DOHH2 (cell line): ENCODE data around the gene INSR.
A peak's percentile ranks its signal among the peaks of the same experiment; 100 is the strongest.

ENCODE experiments used
- H3F3A ChIP-seq: fragments of 200-600 bp; sonication (generic), shearing (Covaris generic); 2 replicates; pipeline ENCODE4 v1.6.0; 2016; ENCODE audit warnings: antibody characterized with exemption, mild to moderate bottlenecking; ENCODE audit not compliant: control insufficient read depth, insufficient read depth
- H3K27ac ChIP-seq: fragments of 200-600 bp; sonication (generic); 2 replicates; pipeline ENCODE4 v1.5.1; 2014; ENCODE audit warnings: low read depth, mild to moderate bottlenecking, low read length, moderate library complexity
- H3K27me3 ChIP-seq: fragments of 200-600 bp; sonication (generic); 2 replicates; pipeline ENCODE4 v1.6.1; 2014; ENCODE audit warnings: mild to moderate bottlenecking, low read length, mixed read lengths; ENCODE audit not compliant: control insufficient read depth
- H3K36me3 ChIP-seq: fragments of 200-600 bp; sonication (generic); 2 replicates; pipeline ENCODE4 v1.6.1; 2014; ENCODE audit warnings: mild to moderate bottlenecking, low read length, moderate library complexity, mixed read lengths; ENCODE audit not compliant: control insufficient read depth
- H3K4me1 ChIP-seq: fragments of 200-600 bp; sonication (generic); 2 replicates; pipeline ENCODE4 v1.6.1; 2014; ENCODE audit warnings: mild to moderate bottlenecking, low read length, mixed read lengths; ENCODE audit not compliant: control insufficient read depth
- H3K4me2 ChIP-seq: fragments of 200-600 bp; sonication (generic); 2 replicates; pipeline ENCODE4 v1.6.0; 2014; ENCODE audit warnings: mild to moderate bottlenecking, low read length, moderate library complexity
- H3K4me3 ChIP-seq: fragments of 200-600 bp; sonication (generic); 2 replicates; pipeline ENCODE4 v1.5.1; 2014; ENCODE audit warnings: mild to moderate bottlenecking, low read length, mixed read lengths
- H3K79me2 ChIP-seq: fragments of 200-600 bp; sonication (generic); 2 replicates; pipeline ENCODE4 v1.6.1; 2014; ENCODE audit warnings: mild to moderate bottlenecking, low read length, mixed read lengths; ENCODE audit not compliant: control insufficient read depth
- H3K9me2 ChIP-seq: fragments of 200-600 bp; sonication (generic); replicated peaks from 2 replicates; pipeline ENCODE4 v1.6.1; 2014; ENCODE audit warnings: mild to moderate bottlenecking, low read length, mixed read lengths; ENCODE audit not compliant: control insufficient read depth
- H3K9me3 ChIP-seq: fragments of 200-600 bp; sonication (generic); 2 replicates; pipeline ENCODE4 v1.6.1; 2014; ENCODE audit warnings: antibody characterized with exemption, low read length, mixed read lengths; ENCODE audit not compliant: control insufficient read depth, insufficient read depth
- H4K20me1 ChIP-seq: fragments of 200-600 bp; sonication (generic); 2 replicates; pipeline ENCODE4 v1.6.0; 2014; ENCODE audit warnings: low read depth, mild to moderate bottlenecking, antibody characterized with exemption, low read length, moderate library complexity; ENCODE audit not compliant: control insufficient read depth, insufficient read depth
- CTCF ChIP-seq: fragments of 200-600 bp; sonication (generic); IDR thresholded peaks from one replicate; pipeline ENCODE4 v1.5.1; 2014; ENCODE audit warnings: antibody characterized with exemption, mild to moderate bottlenecking, low read depth, low read length; ENCODE audit not compliant: poor library complexity, severe bottlenecking
- EZH2phosphoT487 ChIP-seq: fragments of 200-600 bp; sonication (generic); IDR thresholded peaks from 2 replicates; pipeline ENCODE4 v1.6.1; 2017; ENCODE audit warnings: borderline replicate concordance, mild to moderate bottlenecking, antibody characterized with exemption, low read length, moderate library complexity, mixed read lengths

The INSR gene

DNA sequence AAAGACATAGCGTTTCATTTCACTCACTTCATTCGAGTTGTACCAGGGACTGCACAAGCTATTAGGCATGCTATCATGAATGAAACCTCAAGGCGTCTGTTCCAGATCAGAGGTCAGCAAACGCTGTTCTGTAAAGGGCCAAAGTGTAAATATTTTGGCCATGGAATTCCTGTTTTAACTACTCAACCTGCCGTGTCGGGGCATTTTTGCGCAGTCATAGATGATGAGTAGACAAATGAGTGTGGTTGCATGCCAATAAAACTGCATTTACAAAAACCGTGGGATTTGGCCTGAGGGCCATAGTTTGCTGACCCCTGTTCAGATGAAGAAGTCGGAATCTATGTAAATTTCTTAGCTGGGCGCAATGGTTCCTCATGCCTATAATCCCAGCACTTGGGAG lies 6.5 kb downstream of the INSR start:
- Histone ChIP-seq H3F3A (peaks cover 10% of the 10 kb centered on the region), H3K4me3 (no peak overlapping the region), H3K4me1 (peaks cover 32% of the 10 kb centered on the region), H3K79me2 (peaks cover 12% of the 10 kb centered on the region), H3K9me2 (no peaks in the 10 kb centered on the region), H4K20me1 (peaks cover 2% of the 10 kb centered on the region; the same call in 1 of the 2 replicates), H3K9me3 (no peaks in the 10 kb centered on the region), H3K27me3 (peaks cover 6% of the 10 kb centered on the region; the same call in 1 of the 2 replicates), H3K4me2 (no peak overlapping the region), H3K36me3 (no peaks in the 10 kb centered on the region), H3K27ac (no peak overlapping the region)
- TF ChIP-seq EZH2phosphoT487 = no peak
- no peak for TF ChIP-seq CTCF

DNA sequence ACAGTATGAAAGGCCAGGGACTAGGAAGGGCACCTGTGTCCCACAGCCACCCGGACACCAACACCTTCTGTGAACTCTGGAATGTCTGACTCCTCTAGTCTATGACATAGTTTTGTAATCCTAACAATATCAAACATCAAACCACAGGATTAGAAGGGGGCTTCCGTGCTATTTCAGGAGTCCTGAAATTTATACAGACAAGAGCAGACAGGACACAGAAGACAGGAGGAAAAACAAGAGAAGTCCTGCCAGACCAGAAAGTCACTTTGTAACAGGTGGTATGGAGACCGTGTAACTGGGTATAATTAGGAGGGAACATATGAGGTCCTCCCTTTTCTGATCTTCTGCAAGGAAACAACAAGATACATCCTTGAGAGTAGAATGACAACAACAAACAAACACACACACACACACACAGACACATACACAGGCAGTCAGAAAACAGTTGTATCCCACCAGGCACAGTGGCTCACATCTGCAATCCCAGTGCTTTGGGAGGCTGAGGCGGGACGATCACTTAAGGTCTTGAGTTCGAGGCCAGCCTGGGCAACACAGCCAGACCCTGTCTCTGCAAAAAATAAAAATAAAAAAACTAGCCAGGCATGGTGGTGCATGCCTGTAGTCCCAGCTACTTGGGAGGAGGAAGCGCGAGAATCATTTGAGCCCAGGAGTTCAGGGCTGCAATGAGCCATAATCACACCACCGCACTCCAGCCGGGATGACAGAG lies 13.1 kb downstream of the INSR start:
- no peaks in the 10 kb centered on the region for H3K79me2 ChIP-seq
- H3K9me2 ChIP-seq = no peaks in the 10 kb centered on the region
- H4K20me1 ChIP-seq = no peaks in the 10 kb centered on the region
- H3K36me3 ChIP-seq = no peaks in the 10 kb centered on the region
- peak overlapping the region; percentile 27; the same call in 1 of the 2 replicates for H3K4me2 ChIP-seq
- no peak overlapping the region for H3K4me3 ChIP-seq
- no peaks in the 10 kb centered on the region for H3F3A ChIP-seq
- H3K27me3 ChIP-seq = no peaks in the 10 kb centered on the region
- no peak overlapping the region for H3K27ac ChIP-seq
- H3K4me1 ChIP-seq = peaks cover 11% of the 10 kb centered on the region
- TF ChIP-seq CTCF = no peak
- no peak for TF ChIP-seq EZH2phosphoT487
- H3K9me3 ChIP-seq = no peaks in the 10 kb centered on the region

DNA sequence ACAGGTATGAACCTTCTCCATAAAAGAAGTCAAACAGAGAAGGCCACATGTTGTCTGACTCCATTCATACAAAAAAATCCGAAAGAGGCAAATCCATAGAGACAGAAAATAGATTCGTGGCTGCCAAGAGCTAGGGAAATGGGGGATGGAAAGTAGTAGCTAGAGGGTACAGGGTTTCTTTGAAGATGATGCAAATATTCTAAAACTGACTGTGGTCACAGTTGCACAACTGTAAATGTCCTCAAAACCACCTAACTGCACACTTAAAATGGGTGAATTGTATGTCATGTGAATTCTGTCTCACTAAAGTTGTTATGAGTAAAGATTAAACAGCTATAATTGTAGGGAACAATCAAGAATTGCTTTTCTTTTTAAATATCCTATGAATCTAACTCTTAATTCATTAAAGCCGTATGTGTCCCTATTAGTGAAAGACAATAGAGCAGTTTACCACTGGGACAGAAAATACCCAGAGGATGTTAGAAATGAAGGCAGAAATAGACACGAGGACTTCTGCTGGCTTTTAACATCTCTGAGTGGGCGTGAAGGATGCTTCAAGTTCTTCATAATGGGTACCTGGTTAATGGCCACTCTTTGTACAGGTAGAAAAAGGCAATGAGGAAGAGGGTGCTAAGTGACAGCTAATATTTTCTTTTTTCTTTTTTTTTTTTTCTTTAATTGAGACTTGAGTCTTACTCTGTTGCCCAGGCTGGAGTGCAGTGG lies 21.2 kb downstream of the INSR start:
- Histone ChIP-seq H3K4me2 (peak overlapping the region; percentile 89), H4K20me1 (no peaks in the 10 kb centered on the region), H3K27ac (peak overlapping the region; percentile 76), H3F3A (peaks cover 7% of the 10 kb centered on the region), H3K4me1 (peaks cover 32% of the 10 kb centered on the region), H3K79me2 (0 out of 2 replicates have a peak, but pooled peaks cover 2% of the 10 kb centered on the region), H3K9me3 (no peaks in the 10 kb centered on the region), H3K4me3 (peak overlapping the region; percentile 52), H3K27me3 (no peaks in the 10 kb centered on the region), H3K9me2 (no peaks in the 10 kb centered on the region), H3K36me3 (no peaks in the 10 kb centered on the region)
- no peak for TF ChIP-seq CTCF
- no peak for TF ChIP-seq EZH2phosphoT487
